Measurements from ENCODE around the gene POC1A.

POC1A gene

GRCh38 chr3:52079958-52080357 lies 74.3 kb downstream of the POC1A start:
- TF ChIP-seq ZNF785 (tag by site-specific recombination; IDR thresholded peaks at IDR 0.05) (no peak), OSR2 (tag by site-specific recombination; IDR thresholded peaks at IDR 0.05) (no peak), MYNN (tag by site-specific recombination; IDR thresholded peaks at IDR 0.05; ENCODE audit: borderline replicate concordance) (no peak), ZNF548 (tag by site-specific recombination; IDR thresholded peaks at IDR 0.05) (no peak), GFI1B (tag by site-specific recombination; IDR thresholded peaks at IDR 0.05) (no peak), HOXD13 (CRISPR knock-in tag; IDR thresholded peaks at IDR 0.05; ENCODE audit: borderline replicate concordance) (no peak), ZNF660 (tag by site-specific recombination; IDR thresholded peaks at IDR 0.05) (no peak), ZNF549 (tag by site-specific recombination; IDR thresholded peaks at IDR 0.05) (no peak), ZNF610 (tag by site-specific recombination; IDR thresholded peaks at IDR 0.05; ENCODE audit: borderline replicate concordance) (no peak), ZNF404 (tag by site-specific recombination; IDR thresholded peaks at IDR 0.05) (no peak)
- Histone ChIP-seq H3K27ac (ENCODE audit: extremely low read depth, low read depth, low read length) (no peak overlapping the region), H3K4me3 (ENCODE audit: low read depth, low read length) (no peak overlapping the region), H3K9me3 (ENCODE audit: control insufficient read depth, insufficient read depth, low read depth, low read length) (no peaks in the 10 kb centered on the region), H3K36me3 (ENCODE audit: control insufficient read depth in 2 of 2, insufficient read depth in 1 of 2, low read length in 2 of 2) (peaks cover 0 to 19% of the 10 kb centered on the region in 2 experiments; a peak in 1 of 3 replicates), H3K4me1 (ENCODE audit: control insufficient read depth, insufficient read depth, low read length) (no peaks in the 10 kb centered on the region)
- ChIA-PET POLR2A (no interaction called here), CTCF (no interaction called here)

DNA sequence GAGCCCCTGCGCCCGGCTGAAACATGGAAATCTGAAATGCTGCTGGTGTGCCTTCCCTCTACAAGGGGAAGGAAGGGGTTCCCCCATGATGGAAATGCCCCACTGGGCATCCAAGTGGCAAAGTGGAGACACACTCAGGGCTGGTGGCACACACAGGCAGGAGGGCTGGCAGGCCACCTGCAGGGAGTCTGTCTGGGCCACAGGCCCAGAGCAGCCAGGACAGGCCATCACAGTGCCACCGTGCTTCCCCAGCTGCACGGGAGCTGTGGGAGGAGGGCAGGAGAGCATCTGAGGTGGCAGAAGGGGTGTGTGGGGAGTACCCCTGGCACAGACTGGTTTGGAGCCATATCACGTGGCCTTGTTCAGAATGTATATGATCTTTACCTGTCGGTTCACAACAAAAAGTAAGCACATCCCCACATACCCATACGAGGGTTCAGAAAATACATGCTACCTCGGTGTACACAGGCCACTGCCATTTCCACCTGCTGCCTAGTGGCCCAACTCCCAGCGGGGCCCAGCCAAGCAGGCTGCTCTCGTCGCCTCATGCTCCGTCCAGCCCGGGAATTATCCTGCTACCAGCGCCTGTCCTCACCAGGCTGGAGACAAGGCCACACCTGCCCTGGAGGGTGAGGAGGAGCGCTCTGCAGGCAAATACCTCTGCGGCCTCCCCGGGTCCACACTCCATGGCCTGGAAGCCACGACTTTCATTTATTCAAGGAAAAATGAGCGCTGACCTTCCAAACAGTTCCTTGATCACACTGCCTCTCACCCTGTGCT lies 75.3 kb downstream of the POC1A start:
- no peaks in the 10 kb centered on the region for H3K9me3 ChIP-seq (ENCODE audit: control insufficient read depth, insufficient read depth, low read depth, low read length)
- no peak overlapping the region for H3K4me3 ChIP-seq (ENCODE audit: low read depth, low read length)
- POLR2A ChIA-PET: interaction anchor here (0.7 kb wide), 1 partner anchor 26 kb away, joined by 6 read pairs; no protein-coding TSS in a partner anchor
- CTCF ChIA-PET: no interaction called here
- no peak overlapping the region for H3K27ac ChIP-seq (ENCODE audit: extremely low read depth, low read depth, low read length)
- no peak for TF ChIP-seq ZNF391 (tag by site-specific recombination; IDR thresholded peaks at IDR 0.05; ENCODE audit: borderline replicate concordance, low read depth)
- TF ChIP-seq ZNF155 (tag by site-specific recombination; IDR thresholded peaks at IDR 0.05): no peak
- TF ChIP-seq ZNF214 (tag by site-specific recombination; IDR thresholded peaks at IDR 0.05; ENCODE audit: borderline replicate concordance): no peak
- no peak for TF ChIP-seq ZNF544 (tag by site-specific recombination; IDR thresholded peaks at IDR 0.05)
- no peak for TF ChIP-seq REPIN1 (tag by site-specific recombination; IDR thresholded peaks at IDR 0.05; ENCODE audit: low read depth)
- no peak for TF ChIP-seq ZNF548 (tag by site-specific recombination; IDR thresholded peaks at IDR 0.05)
- no peaks in the 10 kb centered on the region for H3K4me1 ChIP-seq (ENCODE audit: control insufficient read depth, insufficient read depth, low read length)
- H3K36me3 ChIP-seq (ENCODE audit: control insufficient read depth in 2 of 2, insufficient read depth in 1 of 2, low read length in 2 of 2): peaks cover 0 to 29% of the 10 kb centered on the region in 2 experiments; a peak in 1 of 3 replicates

- peaks cover 0 to 35% of the 10 kb centered on the region in 2 experiments; a peak in 1 of 3 replicates for H3K36me3 ChIP-seq (ENCODE audit: control insufficient read depth in 2 of 2, insufficient read depth in 1 of 2, low read length in 2 of 2)
- ChIA-PET POLR2A (no interaction called here), CTCF (interaction anchor here (0.8 kb wide), 1 partner anchor 73 kb away, joined by 3 read pairs; no protein-coding TSS in a partner anchor)
- H3K4me1 ChIP-seq (ENCODE audit: control insufficient read depth, insufficient read depth, low read length): no peaks in the 10 kb centered on the region
- H3K9me3 ChIP-seq (ENCODE audit: control insufficient read depth, insufficient read depth, low read depth, low read length): no peaks in the 10 kb centered on the region
- no peak overlapping the region for H3K4me3 ChIP-seq (ENCODE audit: low read depth, low read length)
- TF ChIP-seq GLIS1 (tag by site-specific recombination; IDR thresholded peaks at IDR 0.05) (0 out of 2 replicates have a peak, but pooled peaks have one; percentile 13), ZNF629 (tag by site-specific recombination; IDR thresholded peaks at IDR 0.05) (no peak), ZIC2 (tag by site-specific recombination; IDR thresholded peaks at IDR 0.05) (peak; percentile 95)
- H3K27ac ChIP-seq (ENCODE audit: extremely low read depth, low read depth, low read length): no peak overlapping the region
These were observed 76.3 kb downstream of the POC1A start for GRCh38 chr3:52077925-52078324.

Measured in HEK293 (cell line).